ENCODE measurements around the gene MAP7. TPM values are rescaled to one million over a fixed set of nuclear protein-coding genes. Genes with fewer than 3 reads are reported as not detected.
"Not testable (repeated sequence)": the region's sequence is repeated elsewhere in the genome, so short reads cannot be mapped to it uniquely, and the experiment has no call there.

The MAP7 gene
- total and polyA plus RNA-seq, 2 experiments from 2014 or later = 4.1 to 13.8 TPM

- no peaks in the 10 kb centered on the region for H3K36me3 ChIP-seq
- peak in 1 of 2 donors; percentile 64 for DNase-seq (ENCODE audit: low read depth in 1 of 2, low spot score in 1 of 2)
These were observed 42.9 kb upstream of the MAP7 start for GRCh38 chr6:136592930-136593673.

DNA sequence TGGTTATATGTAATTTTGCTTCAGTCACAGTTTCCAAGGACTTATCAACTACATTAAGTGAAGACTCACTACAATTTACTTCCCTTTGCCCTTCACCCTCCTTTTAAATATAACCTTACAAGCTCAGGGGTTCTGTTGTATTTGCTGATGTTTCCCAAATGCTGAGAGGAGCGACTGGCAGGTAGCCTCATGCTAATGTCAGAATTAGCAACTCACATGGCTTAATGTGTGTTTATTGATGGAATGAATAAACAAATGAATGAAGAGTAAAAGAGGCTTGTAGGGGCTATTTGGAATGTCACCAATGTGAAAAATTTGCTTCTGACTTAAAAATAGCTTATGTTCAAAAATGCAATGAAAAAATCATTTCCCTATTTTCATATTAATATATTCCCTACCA is 41.4 kb upstream of the MAP7 start:
- Histone ChIP-seq H3K36me3 (no peaks in the 10 kb centered on the region), H3K9me3 (ENCODE audit: low read depth) (no peaks in the 10 kb centered on the region), H3K27me3 (no peaks in the 10 kb centered on the region), H3K27ac (no peak overlapping the region), H3K4me3 (no peak overlapping the region), H3K4me1 (ENCODE audit: low read depth) (no peaks in the 10 kb centered on the region)
- no peak for TF ChIP-seq CTCF (IDR thresholded peaks at IDR 0.05; ENCODE audit: low read depth, low read length)
- DNase-seq (ENCODE audit: low read depth in 1 of 2, low spot score in 1 of 2) = no peak

More at GRCh38 chr6:136592930-136593673, 42.9 kb upstream of the MAP7 start:
- Histone ChIP-seq H3K4me1 (ENCODE audit: low read depth) (peaks cover 6% of the 10 kb centered on the region), H3K9me3 (ENCODE audit: low read depth) (no peaks in the 10 kb centered on the region), H3K27me3 (no peaks in the 10 kb centered on the region), H3K4me3 (no peak overlapping the region), H3K27ac (no peak overlapping the region)
- TF ChIP-seq CTCF (IDR thresholded peaks at IDR 0.05; ENCODE audit: low read depth, low read length) = no peak

- not testable (repeated sequence) for H3K9me3 ChIP-seq (ENCODE audit: low read depth); H3K4me3 ChIP-seq; H3K27me3 ChIP-seq; H3K4me1 ChIP-seq (ENCODE audit: low read depth); H3K36me3 ChIP-seq; DNase-seq (ENCODE audit: low read depth in 1 of 2, low spot score in 1 of 2); H3K27ac ChIP-seq
These were observed 40.6 kb upstream of the MAP7 start for GRCh38 chr6:136590846-136591245.

- Histone ChIP-seq H3K4me3 (no peak overlapping the region), H3K9me3 (ENCODE audit: low read depth) (no peaks in the 10 kb centered on the region), H3K27me3 (no peaks in the 10 kb centered on the region), H3K4me1 (ENCODE audit: low read depth) (no peaks in the 10 kb centered on the region), H3K27ac (no peak overlapping the region), H3K36me3 (no peaks in the 10 kb centered on the region)
- no peak for TF ChIP-seq CTCF (IDR thresholded peaks at IDR 0.05; ENCODE audit: low read depth, low read length)
- DNase-seq (ENCODE audit: low read depth in 1 of 2, low spot score in 1 of 2) = no peak
These were observed 37.3 kb upstream of the MAP7 start for GRCh38 chr6:136587527-136587926.

DNA sequence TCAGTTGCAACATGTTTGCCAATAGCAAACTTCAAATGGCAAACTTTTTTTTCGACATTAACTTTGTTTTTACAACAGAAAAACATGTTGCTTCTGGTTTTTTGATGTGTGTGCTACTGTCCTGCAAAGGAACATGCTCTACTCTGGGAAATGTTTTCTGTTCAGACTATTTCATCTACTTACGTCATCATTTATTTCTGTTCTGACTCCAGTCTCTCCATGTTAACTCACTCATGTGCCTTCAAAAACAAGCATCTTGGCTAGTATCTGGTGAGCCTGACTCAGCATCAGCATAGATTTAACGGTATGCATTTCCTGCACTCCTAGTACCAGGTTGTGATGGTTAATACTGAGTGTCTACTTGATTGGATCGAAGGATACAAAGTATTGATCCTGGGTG is 36.1 kb upstream of the MAP7 start:
- no peak for TF ChIP-seq CTCF (IDR thresholded peaks at IDR 0.05; ENCODE audit: low read depth, low read length)
- no peak overlapping the region for H3K27ac ChIP-seq
- H3K36me3 ChIP-seq = no peaks in the 10 kb centered on the region
- H3K4me3 ChIP-seq = no peak overlapping the region
- peak in 1 of 2 donors; percentile 88 for DNase-seq (ENCODE audit: low read depth in 1 of 2, low spot score in 1 of 2)
- H3K27me3 ChIP-seq = no peaks in the 10 kb centered on the region
- no peaks in the 10 kb centered on the region for H3K4me1 ChIP-seq (ENCODE audit: low read depth)
- no peaks in the 10 kb centered on the region for H3K9me3 ChIP-seq (ENCODE audit: low read depth)

GRCh38 chr6:136585523-136585922 is 35.3 kb upstream of the MAP7 start:
- not testable (repeated sequence) for H3K4me1 ChIP-seq (ENCODE audit: low read depth); H3K27me3 ChIP-seq; H3K4me3 ChIP-seq; DNase-seq (ENCODE audit: low read depth in 1 of 2, low spot score in 1 of 2); H3K27ac ChIP-seq; H3K9me3 ChIP-seq (ENCODE audit: low read depth); H3K36me3 ChIP-seq

DNA sequence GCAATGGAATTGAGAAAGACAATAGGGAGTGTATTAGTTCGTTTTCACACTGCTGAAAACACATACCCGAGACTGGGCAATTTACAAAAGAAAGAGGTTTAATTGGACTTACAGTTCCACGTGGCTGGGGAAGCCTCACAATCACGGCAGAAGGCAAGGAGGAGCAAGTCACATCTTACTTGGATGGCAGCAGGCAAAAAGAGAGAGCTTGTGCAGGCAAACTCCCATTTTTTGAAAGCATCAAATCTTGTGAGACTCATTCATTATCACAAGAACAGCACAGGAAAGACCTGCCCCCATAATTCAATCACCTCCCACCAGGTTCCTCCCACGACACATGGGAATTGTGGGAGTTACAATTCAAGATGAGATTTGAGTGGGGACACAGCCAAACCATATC is 34.1 kb upstream of the MAP7 start:
- not testable (repeated sequence) for H3K4me3 ChIP-seq, H3K36me3 ChIP-seq

More for the DNA sequence above, 34.1 kb upstream of the MAP7 start:
- H3K27me3 ChIP-seq; H3K27ac ChIP-seq; DNase-seq (ENCODE audit: low read depth in 1 of 2, low spot score in 1 of 2); H3K9me3 ChIP-seq (ENCODE audit: low read depth); H3K4me1 ChIP-seq (ENCODE audit: low read depth): not testable (repeated sequence)
